IMR-90 (cell line): ENCODE measurements around the gene NIPA2. TPM values are rescaled to one million over a fixed set of nuclear protein-coding genes. Genes with fewer than 3 reads are reported as not detected.

Source experiments
- ATAC-seq: fragments of 200-7000 bp; cut with Tn5 transposase; 2 replicates; pipeline ENCODE4 v1.9.1; 2020; ENCODE audit warnings: low read depth, mild to moderate bottlenecking, moderate library complexity
- BruUV-seq: library from RNA; stranded (reverse); fragments of 400-500 nt; replicated peaks from 2 replicates; lab custom pipeline; 2021; lab: Mats Ljungman, UMichigan
- CTCF ChIA-PET: fragments of 300-600 bp; formaldehyde crosslinking; extraction: SDS; loops from one replicate; lab custom pipeline; 2021; ENCODE audit warnings: antibody characterized with exemption; lab: Yijun Ruan, JAX
- POLR2A ChIA-PET: fragments of 300-600 bp; sonication (Branson Sonifier 250); formaldehyde crosslinking; loops from one replicate; lab custom pipeline; 2022; ENCODE audit warnings: antibody characterized with exemption; ENCODE audit not compliant: unreplicated experiment; lab: Charles Lee
- DNase-seq: peaks from one replicate; pipeline ENCODE4 v3.0.0; 2013
- H2AFZ ChIP-seq: replicated peaks from 2 replicates; pipeline ENCODE3; 2013; ENCODE audit warnings: low read length, mild to moderate bottlenecking; ENCODE audit not compliant: poor library complexity
- H2AK5ac ChIP-seq: 2 replicates; pipeline ENCODE4 v1.6.1; 2013; ENCODE audit warnings: low read depth, low read length, inconsistent platforms
- H2AK9ac ChIP-seq: replicated peaks from 2 replicates; pipeline ENCODE3; 2013; ENCODE audit warnings: mild to moderate bottlenecking, low read depth, low read length, moderate library complexity; ENCODE audit not compliant: poor library complexity
- H2BK120ac ChIP-seq: 2 replicates; pipeline ENCODE4 v1.6.1; 2013; ENCODE audit warnings: low read depth, low read length, inconsistent platforms
- H2BK15ac ChIP-seq: 3 replicates; pipeline ENCODE4 v1.6.1; 2013; ENCODE audit warnings: low read depth, low read length, inconsistent platforms
- H2BK20ac ChIP-seq: 2 replicates; pipeline ENCODE4 v1.6.1; 2013; ENCODE audit warnings: low read depth, mild to moderate bottlenecking, inconsistent platforms, low read length, moderate library complexity
- H2BK5ac ChIP-seq: 2 replicates; pipeline ENCODE4 v1.6.1; 2013; ENCODE audit warnings: mild to moderate bottlenecking, low read depth, low read length, inconsistent platforms; ENCODE audit not compliant: poor library complexity, severe bottlenecking
- H3K14ac ChIP-seq: replicated peaks from 2 replicates; pipeline ENCODE4 v1.6.1; 2013; ENCODE audit warnings: low read depth, low read length, inconsistent platforms
- H3K18ac ChIP-seq: 2 replicates; pipeline ENCODE4 v1.6.1; 2013; ENCODE audit warnings: low read depth, low read length, control low read depth
- H3K23ac ChIP-seq: 2 replicates; pipeline ENCODE4 v1.6.1; 2013; ENCODE audit warnings: low read depth, low read length, inconsistent platforms
- H3K27ac ChIP-seq: 2 replicates; pipeline ENCODE4 v1.5.1; 2013; ENCODE audit warnings: mild to moderate bottlenecking, control low read depth, low read length; ENCODE audit not compliant: insufficient read depth
- H3K27me3 ChIP-seq: 2 replicates; pipeline ENCODE4 v1.6.1; 2013; ENCODE audit warnings: low read length; ENCODE audit not compliant: control insufficient read depth, insufficient read depth
- H3K36me3 ChIP-seq: 2 replicates; pipeline ENCODE4 v1.6.1; 2013; ENCODE audit warnings: low read length, mixed read lengths; ENCODE audit not compliant: control insufficient read depth, insufficient read depth
- H3K4ac ChIP-seq: 2 replicates; pipeline ENCODE4 v1.6.1; 2013; ENCODE audit warnings: low read depth, low read length, inconsistent platforms
- H3K4me1 ChIP-seq: 2 replicates; pipeline ENCODE4 v1.6.1; 2013; ENCODE audit warnings: low read length, mixed read lengths; ENCODE audit not compliant: control insufficient read depth, insufficient read depth
- H3K4me2 ChIP-seq: 2 replicates; pipeline ENCODE4 v1.6.1; 2013; ENCODE audit warnings: low read depth, mild to moderate bottlenecking, control low read depth, low read length, moderate library complexity
- H3K4me3 ChIP-seq: 2 replicates; pipeline ENCODE4 v1.5.1; 2013; ENCODE audit warnings: low read depth, mild to moderate bottlenecking, control low read depth, low read length, moderate library complexity; ENCODE audit not compliant: insufficient read depth
- H3K56ac ChIP-seq: 2 replicates; pipeline ENCODE4 v1.6.1; 2013; ENCODE audit warnings: low read length, inconsistent platforms; ENCODE audit not compliant: insufficient read depth; ENCODE audit errors: extremely low read depth
- H3K79me1 ChIP-seq, 2 experiments: 2 replicates each; pipeline ENCODE4 v1.6.1; 2013; ENCODE audit warnings: low read length in 2 of 2, inconsistent platforms in 1 of 2, low read depth in 1 of 2
- H3K9ac ChIP-seq: 2 replicates; pipeline ENCODE4 v1.6.1; 2013; ENCODE audit warnings: low read depth, low read length, control low read depth
- H3K9me1 ChIP-seq: 2 replicates; pipeline ENCODE4 v1.6.1; 2013; ENCODE audit warnings: low read length, inconsistent platforms; ENCODE audit not compliant: insufficient read depth
- H3K9me3 ChIP-seq: 2 replicates; pipeline ENCODE4 v1.6.1; 2013; ENCODE audit warnings: low read length; ENCODE audit not compliant: control insufficient read depth, insufficient read depth
- H4K20me1 ChIP-seq: 2 replicates; pipeline ENCODE4 v1.6.1; 2013; ENCODE audit warnings: low read length, inconsistent platforms; ENCODE audit not compliant: insufficient read depth
- H4K5ac ChIP-seq: 2 replicates; pipeline ENCODE4 v1.6.1; 2013; ENCODE audit warnings: mild to moderate bottlenecking, low read depth, low read length, control low read depth
- H4K8ac ChIP-seq, 2 experiments: 2 replicates each; pipeline ENCODE4 v1.6.1; 2013; ENCODE audit warnings: low read depth in 2 of 2, low read length in 2 of 2, control low read depth in 1 of 2, inconsistent platforms in 1 of 2
- H4K91ac ChIP-seq: 2 replicates; pipeline ENCODE4 v1.6.1; 2013; ENCODE audit warnings: low read depth, low read length, inconsistent platforms; ENCODE audit not compliant: insufficient read depth
- BHLHE40 ChIP-seq: fragments of 150-350 bp; IDR thresholded peaks from 2 replicates; pipeline ENCODE4 v1.6.1; 2016; ENCODE audit warnings: mild to moderate bottlenecking, low read depth, low read length
- CEBPB ChIP-seq: IDR thresholded peaks from 2 replicates; pipeline ENCODE4 v1.6.1; 2012; ENCODE audit warnings: low read depth, low read length, improper control_type of control experiment
- CHD1 ChIP-seq: IDR thresholded peaks from 2 replicates; pipeline ENCODE4 v1.6.1; 2012; ENCODE audit warnings: low read depth, low read length, improper control_type of control experiment
- CTCF ChIP-seq: conservative IDR thresholded peaks from 2 replicates; pipeline ENCODE4 v1.5.1; 2012; ENCODE audit warnings: mild to moderate bottlenecking, low read depth, low read length, improper control_type of control experiment
- ELK1 ChIP-seq: fragments of 150-350 bp; IDR thresholded peaks from 2 replicates; pipeline ENCODE4 v1.6.1; 2016; ENCODE audit warnings: low read depth, mild to moderate bottlenecking, low read length, moderate library complexity, borderline replicate concordance
- FOS ChIP-seq: fragments of 150-350 bp; IDR thresholded peaks from 2 replicates; pipeline ENCODE4 v1.6.1; 2016; ENCODE audit warnings: low read depth, low read length
- MAFK ChIP-seq: IDR thresholded peaks from 2 replicates; pipeline ENCODE4 v1.6.1; 2012; ENCODE audit warnings: low read depth, low read length, improper control_type of control experiment
- MAZ ChIP-seq: IDR thresholded peaks from 2 replicates; pipeline ENCODE4 v1.6.1; 2012; ENCODE audit warnings: low read depth, mild to moderate bottlenecking, low read length, improper control_type of control experiment, moderate library complexity, borderline replicate concordance
- MXI1 ChIP-seq: IDR thresholded peaks from 2 replicates; pipeline ENCODE4 v1.6.1; 2012; ENCODE audit warnings: low read depth, mild to moderate bottlenecking, low read length, moderate library complexity, borderline replicate concordance
- NFE2L2 ChIP-seq: fragments of 150-350 bp; IDR thresholded peaks from 2 replicates; pipeline ENCODE4 v1.6.1; 2016; ENCODE audit warnings: low read depth, mild to moderate bottlenecking, low read length
- POLR2A ChIP-seq: IDR thresholded peaks from 2 replicates; pipeline ENCODE4 v1.6.1; 2012; ENCODE audit warnings: mild to moderate bottlenecking, low read depth, low read length
- RAD21 ChIP-seq: IDR thresholded peaks from 2 replicates; pipeline ENCODE4 v1.6.1; 2012; ENCODE audit warnings: low read length, improper control_type of control experiment
- RCOR1 ChIP-seq: IDR thresholded peaks from 2 replicates; pipeline ENCODE4 v1.6.1; 2012; ENCODE audit warnings: mild to moderate bottlenecking, low read length, improper control_type of control experiment; ENCODE audit not compliant: insufficient replicate concordance
- RFX5 ChIP-seq: IDR thresholded peaks from 2 replicates; pipeline ENCODE4 v1.8.0; 2012; ENCODE audit warnings: low read depth, mild to moderate bottlenecking, low read length, moderate library complexity
- SMC3 ChIP-seq: fragments of 150-350 bp; IDR thresholded peaks from 2 replicates; pipeline ENCODE4 v1.6.1; 2016; ENCODE audit warnings: low read depth, mild to moderate bottlenecking, antibody characterized with exemption, low read length, moderate library complexity
- USF2 ChIP-seq: fragments of 150-350 bp; IDR thresholded peaks from 2 replicates; pipeline ENCODE4 v1.6.1; 2017; ENCODE audit warnings: mild to moderate bottlenecking, antibody characterized with exemption, low read length, low read depth
- WGBS, 2 experiments: methylation state at CpG; one replicate each; pipeline versions ENCODE4 v1.1.5 to v1.1.7; 2013; ENCODE audit warnings: missing lambda C conversion rate in 2 of 2; ENCODE audit not compliant: insufficient read length in 1 of 2; ENCODE audit errors: extremely low coverage in 2 of 2; 5-methylcytosine and 5-hydroxymethylcytosine counted together
- dilution Hi-C: fragments of 300-500 bp; cut with HindIII; formaldehyde crosslinking; loops from one replicate; pipeline ENCODE4 v1.14.3; 2018; ENCODE audit warnings: low sequenced_read_pairs; ENCODE audit not compliant: unreplicated experiment
- in situ Hi-C: fragments of 300-500 bp; cut with MboI; formaldehyde crosslinking; loops from 3 replicates; pipeline ENCODE4 v1.14.3; 2019; ENCODE audit warnings: low sequenced_read_pairs, inconsistent platforms, mixed read lengths
- intact Hi-C: fragments of 100-400 bp; cut with micrococcal nuclease; formaldehyde crosslinking; loops from 2 replicates; pipeline ENCODE4 v1.10.0; 2022
- polyA plus RNA-seq, 3 experiments: library from polyadenylated mRNA; depleted of rRNA; stranded (reverse); fragments of >200 nt; gene quantifications; 2 replicates each; pipeline ENCODE4 v1.2.3, GENCODE V29; 2012; ENCODE audit warnings: low replicate concordance in 1 of 3
- total RNA-seq: library from RNA; depleted of rRNA; stranded (reverse); fragments of >200 nt; gene quantifications from 2 replicates; pipeline ENCODE4 v1.2.3, GENCODE V29; 2012

Gene NIPA2
- total and polyA plus RNA-seq, 2 of the 4 experiments (the other 2 are of a cell fraction) = 33.0 to 38.0 TPM

GRCh38 chr15:22908830-22909229 is 70.4 kb downstream of the NIPA2 start:
- WGBS, 2 experiments = no CpG with 5 or more reads among the region's 9 CpGs
- no peak overlapping the region for H3K23ac ChIP-seq
- H3K79me1 ChIP-seq = peaks cover 0 to 4% of the 10 kb centered on the region in 2 experiments; a peak in 1 of 4 replicates
- H3K9me3 ChIP-seq = no peaks in the 10 kb centered on the region
- H4K5ac ChIP-seq = no peak overlapping the region
- BruUV-seq = no TSS peak
- H2AFZ ChIP-seq = no peak overlapping the region
- no peak for TF ChIP-seq ELK1
- no peak for TF ChIP-seq FOS
- TF ChIP-seq SMC3 = no peak
- no peak for TF ChIP-seq USF2
- no peak for TF ChIP-seq RAD21
- TF ChIP-seq RFX5 = no peak
- no peak for TF ChIP-seq MAZ
- no peak for TF ChIP-seq CTCF
- no peak for TF ChIP-seq RCOR1
- no peak for TF ChIP-seq NFE2L2
- no peak for TF ChIP-seq MXI1
- TF ChIP-seq MAFK = no peak
- TF ChIP-seq POLR2A = no peak
- TF ChIP-seq CHD1 = no peak
- no peak for TF ChIP-seq BHLHE40
- no peak for TF ChIP-seq CEBPB
- no peak overlapping the region for H3K27ac ChIP-seq
- H4K20me1 ChIP-seq = no peaks in the 10 kb centered on the region
- H2BK15ac ChIP-seq = no peak overlapping the region
- intact Hi-C loops = no loop called here
- no peak overlapping the region for H4K91ac ChIP-seq
- H3K4me3 ChIP-seq = no peak overlapping the region
- in situ Hi-C loops = no loop called here
- H2BK120ac ChIP-seq = no peak overlapping the region
- H2AK9ac ChIP-seq = no peak overlapping the region
- H2BK5ac ChIP-seq = no peak overlapping the region
- no peak overlapping the region for H3K18ac ChIP-seq
- H3K9me1 ChIP-seq = peaks cover 3% of the 10 kb centered on the region; the same call in 1 of the 2 replicates
- ATAC-seq (no peak), DNase-seq (no peak)
- no peaks in the 10 kb centered on the region for H3K27me3 ChIP-seq
- no peak overlapping the region for H3K4me2 ChIP-seq
- H3K56ac ChIP-seq = no peak overlapping the region
- H3K36me3 ChIP-seq = peaks cover 58% of the 10 kb centered on the region
- no peaks in the 10 kb centered on the region for H3K4me1 ChIP-seq
- no peak overlapping the region for H4K8ac ChIP-seq
- H3K14ac ChIP-seq = no peak overlapping the region
- no peak overlapping the region for H3K4ac ChIP-seq
- dilution Hi-C loops = no loop called here
- H3K9ac ChIP-seq = no peak overlapping the region
- ChIA-PET CTCF (no interaction called here), POLR2A (no interaction called here)
- H2AK5ac ChIP-seq = no peak overlapping the region
- no peak overlapping the region for H2BK20ac ChIP-seq
